K562 (cell line): ENCODE data around the gene PAN2. TPM values are rescaled to one million over a fixed set of nuclear protein-coding genes. Genes with fewer than 3 reads are reported as not detected.

ENCODE experiments used
- CBX5 ChIP-seq: IDR thresholded peaks from 2 replicates; pipeline ENCODE4 v1.6.1; 2014; ENCODE audit warnings: low read depth, borderline replicate concordance
- CCNT2 ChIP-seq: IDR thresholded peaks from 2 replicates; pipeline ENCODE4 v1.6.1; 2011; ENCODE audit warnings: borderline replicate concordance, low read depth, mild to moderate bottlenecking, moderate library complexity, mixed read lengths, low read length; ENCODE audit not compliant: insufficient read length; ENCODE audit errors: extremely low read depth
- E2F8 ChIP-seq: fragments of 450-650 bp; IDR thresholded peaks from 2 replicates; pipeline ENCODE4 v1.7.1; 2018; ENCODE audit warnings: mild to moderate bottlenecking, low read depth; ENCODE audit not compliant: partially characterized antibody
- FIP1L1 ChIP-seq: fragments of 200-400 bp; formaldehyde crosslinking; IDR thresholded peaks from 2 replicates; pipeline ENCODE4 v1.6.1; 2018; ENCODE audit warnings: mild to moderate bottlenecking, low read depth, low read length; ENCODE audit not compliant: poor library complexity, severe bottlenecking
- GTF2B ChIP-seq: IDR thresholded peaks from 2 replicates; pipeline ENCODE4 v1.6.1; 2011; ENCODE audit not compliant: insufficient read length; ENCODE audit errors: extremely low read depth
- MITF ChIP-seq: IDR thresholded peaks from 2 replicates; pipeline ENCODE4 v1.6.1; 2014; ENCODE audit warnings: antibody characterized with exemption
- NR2C2 ChIP-seq, 2 experiments: fragments of 200-800 bp in 1 of 2; sonication (Bioruptor generic) in 1 of 2; sonication (generic) in 1 of 2; formaldehyde crosslinking in 1 of 2; IDR thresholded peaks; 2 replicates each; pipeline versions ENCODE4 v1.6.1 to v1.8.0; 2016 to 2022; ENCODE audit warnings: mild to moderate bottlenecking in 1 of 2, missing compliant biosample characterization in 1 of 2, missing genetic modification characterization in 1 of 2, missing genetic modification reagents in 1 of 2
- PCBP2 ChIP-seq: fragments of 200-400 bp; formaldehyde crosslinking; IDR thresholded peaks from 2 replicates; pipeline ENCODE4 v1.6.1; 2018; ENCODE audit warnings: low read length, low read depth, mild to moderate bottlenecking, moderate library complexity; ENCODE audit not compliant: poor library complexity, severe bottlenecking
- PRDM10 ChIP-seq: fragments of 450-650 bp; IDR thresholded peaks from 2 replicates; pipeline ENCODE4 v1.6.1; 2018; ENCODE audit not compliant: partially characterized antibody
- RFX5 ChIP-seq: IDR thresholded peaks from 2 replicates; pipeline ENCODE4 v1.6.1; 2011; ENCODE audit warnings: low read depth, mild to moderate bottlenecking, improper control_type of control experiment, low read length
- STAT5A ChIP-seq: IDR thresholded peaks from 2 replicates; pipeline ENCODE4 v1.6.1; 2012; ENCODE audit warnings: low read length, inconsistent platforms, borderline replicate concordance
- THAP7 ChIP-seq: fragments of 250-450 bp; sonication (Bioruptor Pico); IDR thresholded peaks from 2 replicates; pipeline ENCODE4 v1.5.0; 2021
- ZBTB2 ChIP-seq: fragments of 450-650 bp; IDR thresholded peaks from 2 replicates; pipeline ENCODE4 v1.6.1; 2016; ENCODE audit warnings: antibody characterized with exemption
- ZKSCAN3 ChIP-seq: fragments of 250-450 bp; sonication (Bioruptor Pico); IDR thresholded peaks from 2 replicates; pipeline ENCODE4 v1.4.0; 2020
- ZNF79 ChIP-seq: fragments of 250-450 bp; sonication (Bioruptor Pico); IDR thresholded peaks from 2 replicates; pipeline ENCODE4 v1.4.0; 2020; ENCODE audit warnings: low read depth, mild to moderate bottlenecking, moderate library complexity
- polyA plus RNA-seq, 8 experiments: library from polyadenylated mRNA; depleted of rRNA in 4 of 8; stranded (reverse) in 5 of 8; unstranded in 3 of 8; fragments of >200 nt; fragmentation: Nextera tagmentation in 2 of 8; fragmentation: Illumina TruSeq in 1 of 8; extraction: Ambion mirVana in 2 of 8; extraction: Trizol in 1 of 8; gene quantifications; 2 replicates each; pipeline versions ENCODE4 v1.2.1 to v1.2.3, GENCODE V29; 2011 to 2014; ENCODE audit warnings: inconsistent platforms in 1 of 8, missing spikeins in 1 of 8
- total RNA-seq, 7 experiments: library from RNA; depleted of rRNA in 6 of 7; stranded (reverse); fragments of >200 nt in 6 of 7; fragmentation: Illumina TruSeq in 2 of 7; extraction: Trizol in 2 of 7; gene quantifications; 2 replicates each; pipeline versions ENCODE4 v1.2.1 to v1.2.3, GENCODE V29; 2011 to 2021; ENCODE audit warnings: low replicate concordance in 1 of 7

Gene PAN2
- total and polyA plus RNA-seq, 9 of the 15 experiments (the other 6 are each of a cell fraction or from before 2014, with no cell fraction given): 15.0 to 66.1 (median 25.9) TPM

- TF ChIP-seq NR2C2 (CRISPR knock-in tag; IDR thresholded peaks at IDR 0.05): no peak
- peak; percentile 86 for TF ChIP-seq NR2C2 (tag; IDR thresholded peaks at IDR 0.05)
- TF ChIP-seq E2F8: no peak
- TF ChIP-seq MITF: peak; percentile 44; the same call in 1 of the 2 replicates
- no peak for TF ChIP-seq ZNF79 (CRISPR knock-in tag)
- TF ChIP-seq THAP7 (CRISPR knock-in tag): no peak
- TF ChIP-seq ZKSCAN3 (CRISPR knock-in tag): no peak
- TF ChIP-seq PRDM10: no peak
- peak; percentile 10; the same call in 1 of the 2 replicates for TF ChIP-seq ZBTB2
- no peak for TF ChIP-seq FIP1L1
- TF ChIP-seq PCBP2: no peak
- TF ChIP-seq CBX5: no peak
- no peak for TF ChIP-seq STAT5A
- TF ChIP-seq CCNT2: no peak
- no peak for TF ChIP-seq RFX5
- TF ChIP-seq GTF2B: no peak
Observed at GRCh38 chr12:56267443-56268071, 66.2 kb downstream of the PAN2 start (continued).
